ENCODE measurements around the gene CHRNA3.

Gene CHRNA3

GRCh38 chr15:78550815-78551214 lies 70.0 kb downstream of the CHRNA3 start:
- no peak for DNase-seq

- no peak for DNase-seq
Observed at GRCh38 chr15:78550194-78550593, 70.6 kb downstream of the CHRNA3 start.

All from activated naive CD4-positive, alpha-beta T cell (primary cell).